Endometrial microvascular endothelial cells (primary cell): Measurements from ENCODE around the gene ECE1. TPM values are rescaled to one million over a fixed set of nuclear protein-coding genes. Genes with fewer than 3 reads are reported as not detected.

Source experiments
- in situ Hi-C: cut with HindIII; loops from 2 replicates; pipeline ENCODE4 v1.10.0; 2017; ENCODE audit warnings: low sequenced_read_pairs, low pct_unique_long_range_greater_than_20kb; ENCODE audit errors: inconsistent ontology term
- total RNA-seq: library from RNA; depleted of rRNA; stranded (reverse); fragments of >200 nt; gene quantifications from one replicate; pipeline ENCODE4 v1.2.3, GENCODE V29; 2015; ENCODE audit errors: inconsistent ontology term

The ECE1 gene
- total RNA-seq, 1 donor from 2014 or later, result 301 TPM

DNA sequence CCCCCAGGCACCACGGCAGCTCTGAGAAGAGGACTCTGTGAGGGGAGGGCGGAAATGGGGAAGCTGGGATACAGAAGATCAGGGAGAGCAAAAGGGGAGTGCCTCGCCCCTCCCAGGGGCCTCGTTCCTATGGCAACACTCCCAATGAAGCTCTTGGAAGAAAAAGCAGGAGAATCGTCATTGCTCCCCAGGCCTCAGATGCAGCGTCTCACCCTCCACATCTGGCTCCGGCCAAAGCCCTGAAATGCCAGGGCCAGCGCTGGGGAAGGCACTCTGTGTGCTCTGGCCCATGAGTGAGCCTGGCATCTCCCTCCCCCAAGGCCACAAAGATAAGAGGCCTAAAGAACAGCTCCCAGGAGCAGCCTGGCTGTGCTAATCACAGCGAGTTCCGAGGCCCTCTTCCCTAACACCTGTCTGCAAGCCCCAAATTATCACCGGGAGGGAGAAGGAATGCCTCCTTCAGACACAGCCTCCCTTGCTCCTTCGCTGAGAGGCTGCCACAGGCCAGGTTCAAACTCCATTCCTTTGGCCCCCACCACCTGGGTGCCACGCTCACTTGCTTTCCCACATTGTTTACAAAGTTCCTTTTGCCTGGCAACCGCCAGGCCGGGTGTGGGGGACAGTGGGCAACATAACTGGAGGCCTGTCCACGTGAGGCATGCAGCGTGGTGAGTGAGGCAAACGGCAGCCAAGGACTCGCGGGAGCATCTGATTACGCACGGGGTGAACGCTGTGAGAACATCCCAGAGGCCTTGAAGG, 27.8 kb downstream of the ECE1 start:
- in situ Hi-C loops, result loop anchor here (10.0 kb wide), 1 partner anchor 62 kb away; no protein-coding TSS in a partner anchor

GRCh38 chr1:21261551-21262292, 28.5 kb downstream of the ECE1 start:
- in situ Hi-C loops, result loop anchor here (10.0 kb wide), 1 partner anchor 63 kb away; no protein-coding TSS in a partner anchor

GRCh38 chr1:21260405-21261125, 29.7 kb downstream of the ECE1 start:
- in situ Hi-C loops, result loop anchor here (10.0 kb wide), 1 partner anchor 64 kb away; no protein-coding TSS in a partner anchor

- in situ Hi-C loops, result loop anchor here (10.0 kb wide), 1 partner anchor 65 kb away; no protein-coding TSS in a partner anchor
These were observed 30.8 kb downstream of the ECE1 start for GRCh38 chr1:21259316-21260076.

DNA sequence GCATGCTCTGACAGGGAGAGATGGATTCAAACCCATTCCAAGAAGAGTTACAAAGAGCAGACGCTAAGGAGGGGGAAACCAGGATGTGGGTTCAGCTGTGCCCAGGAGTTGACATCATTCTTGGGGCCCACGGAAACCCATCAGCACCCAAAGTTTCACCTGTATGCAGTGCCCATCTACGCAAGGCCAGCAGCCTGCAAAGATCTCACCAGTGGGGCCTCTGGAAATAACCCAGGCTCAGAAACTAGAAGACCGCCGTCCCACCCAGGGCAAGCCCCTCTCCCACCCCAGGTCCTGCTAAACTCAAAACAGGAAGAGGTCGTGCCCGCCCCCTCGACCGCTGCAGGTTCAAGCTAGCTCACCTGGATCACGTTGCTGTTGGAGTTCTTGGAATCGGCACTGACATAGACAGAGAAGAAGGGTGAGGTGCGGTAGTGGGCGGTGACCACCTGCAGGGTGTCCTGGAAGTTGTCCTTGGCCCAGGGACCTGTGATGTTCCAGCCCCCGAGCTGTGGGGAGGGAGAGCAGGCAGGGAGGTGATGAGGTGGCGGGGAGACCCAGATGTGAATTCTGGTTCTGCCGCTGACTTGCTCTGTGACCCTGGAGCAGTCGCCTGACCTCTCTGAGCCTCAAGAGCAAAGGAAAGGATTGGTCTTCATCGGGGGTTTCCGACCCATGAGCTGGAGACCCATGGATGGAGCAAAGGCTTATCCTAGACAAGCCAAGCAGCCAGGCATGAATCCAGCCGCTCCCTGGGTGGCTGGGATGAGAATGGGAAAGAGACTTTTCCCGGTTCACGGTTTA, 31.7 kb downstream of the ECE1 start:
- in situ Hi-C loops, result no loop called here

- in situ Hi-C loops, result no loop called here
These were observed 32.7 kb downstream of the ECE1 start for GRCh38 chr1:21257431-21258135.

GRCh38 chr1:21256776-21257175, 33.5 kb downstream of the ECE1 start:
- in situ Hi-C loops, result no loop called here

DNA sequence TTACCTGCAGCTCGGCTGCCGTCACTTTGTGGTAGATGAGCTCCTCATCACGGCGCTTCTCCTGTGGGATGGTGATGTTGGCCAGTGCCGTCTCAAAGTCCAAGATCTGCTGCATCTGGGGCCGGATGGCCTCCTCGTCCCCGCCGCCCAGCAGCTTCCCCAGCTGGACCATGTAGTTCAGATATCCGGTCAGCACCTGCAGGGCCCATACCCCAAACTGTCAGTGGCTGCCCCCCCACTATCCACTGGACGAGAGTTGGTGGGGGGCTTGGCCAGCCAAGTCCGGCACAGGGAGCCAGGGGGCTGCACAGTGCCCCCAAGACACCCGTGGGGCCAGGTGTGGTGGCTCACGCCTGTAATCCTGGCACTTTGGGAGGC, 34.3 kb downstream of the ECE1 start:
- in situ Hi-C loops, result no loop called here

DNA sequence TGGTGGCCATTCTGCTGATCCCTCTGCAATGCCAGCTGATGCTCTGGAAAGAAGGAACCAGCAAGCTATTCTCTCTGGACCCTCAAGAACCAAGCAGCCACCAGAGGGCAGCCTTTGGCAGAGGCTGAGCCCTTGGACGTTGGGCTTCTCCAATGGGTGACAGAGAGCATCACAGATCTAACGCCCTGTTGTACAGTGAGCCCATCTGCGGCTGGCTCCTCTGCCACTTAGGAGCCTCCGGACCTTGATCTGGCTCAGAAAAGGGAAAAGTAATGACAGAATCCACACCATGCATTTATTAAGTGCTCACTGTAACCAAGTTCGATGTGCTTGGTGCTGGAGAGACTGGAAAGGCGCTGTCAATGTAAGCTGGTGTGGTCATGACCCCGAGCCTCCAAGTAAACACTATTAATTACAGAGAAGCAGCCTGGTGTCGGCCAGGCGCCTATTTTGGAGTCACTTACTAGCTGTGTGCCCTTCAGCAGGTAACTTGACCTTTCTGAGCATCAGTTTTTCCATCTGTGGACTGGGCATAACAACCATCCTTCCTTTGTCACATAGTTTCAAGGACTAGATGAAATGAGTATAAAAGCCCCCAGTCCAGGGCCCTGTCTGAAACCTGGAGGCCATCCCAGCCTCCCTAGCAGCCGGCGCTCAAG, 34.9 kb downstream of the ECE1 start:
- in situ Hi-C loops, result no loop called here

DNA sequence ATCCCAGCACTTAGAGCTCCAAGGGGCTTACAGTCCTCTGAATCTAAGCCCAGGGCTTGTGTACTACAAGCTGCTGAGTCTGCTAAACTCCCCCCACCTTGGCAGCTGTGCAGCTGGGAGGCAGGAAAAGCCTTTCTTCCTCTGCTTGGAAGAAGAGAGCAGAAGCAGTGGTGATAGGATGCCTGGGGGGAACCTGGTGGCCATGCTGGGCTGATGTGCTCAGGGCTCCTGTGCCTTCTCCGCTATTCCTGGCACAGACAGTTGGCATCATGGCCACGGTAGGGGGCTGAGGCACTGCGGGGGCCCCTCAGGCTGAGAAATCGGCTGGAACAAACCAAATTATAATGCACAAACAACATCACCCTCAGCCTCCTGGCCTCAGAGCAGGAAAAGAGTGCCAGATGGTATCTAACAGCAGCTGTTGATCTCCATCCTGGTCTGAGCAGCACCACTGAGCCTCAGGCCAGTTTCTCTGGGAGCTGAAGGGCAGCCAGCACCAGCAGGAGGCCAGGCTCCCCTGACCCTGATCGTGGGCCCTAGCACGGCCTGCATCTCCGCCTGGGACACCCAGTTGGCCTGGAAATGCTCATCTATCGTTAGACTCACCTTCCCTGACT, 35.8 kb downstream of the ECE1 start:
- in situ Hi-C loops, result no loop called here

DNA sequence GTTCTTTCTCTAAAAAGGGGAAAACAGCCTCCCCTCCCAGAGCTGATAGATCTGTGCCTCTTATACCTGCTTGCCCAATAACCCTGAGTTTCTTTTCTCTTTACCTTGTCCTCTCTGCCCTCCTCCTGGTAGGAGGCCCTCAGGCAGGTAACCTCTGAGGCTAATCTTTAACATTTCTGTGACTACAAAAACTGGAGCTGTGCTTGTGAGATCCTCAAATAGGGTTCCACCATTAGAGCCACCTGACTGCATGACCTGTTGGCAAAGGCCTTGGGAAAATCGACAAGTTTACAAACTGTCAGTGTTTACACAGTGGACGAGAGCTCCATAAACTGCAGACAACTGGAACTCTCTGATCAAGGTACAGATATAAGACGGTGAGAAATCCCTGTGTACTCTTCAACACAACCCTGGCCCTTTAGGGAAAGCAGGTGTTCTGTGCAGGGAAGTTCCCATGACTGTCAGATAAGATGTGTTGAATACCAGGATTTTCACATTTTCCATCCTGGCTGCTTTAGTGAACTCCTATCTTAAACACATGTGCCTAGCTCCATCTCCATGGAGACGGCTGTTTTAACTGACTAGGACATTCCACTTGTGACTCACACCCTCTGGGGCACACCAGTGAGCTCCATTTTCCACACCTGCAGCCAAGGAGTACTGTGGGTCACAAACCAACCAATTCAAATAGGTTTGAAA, 38.3 kb downstream of the ECE1 start:
- in situ Hi-C loops, result no loop called here

DNA sequence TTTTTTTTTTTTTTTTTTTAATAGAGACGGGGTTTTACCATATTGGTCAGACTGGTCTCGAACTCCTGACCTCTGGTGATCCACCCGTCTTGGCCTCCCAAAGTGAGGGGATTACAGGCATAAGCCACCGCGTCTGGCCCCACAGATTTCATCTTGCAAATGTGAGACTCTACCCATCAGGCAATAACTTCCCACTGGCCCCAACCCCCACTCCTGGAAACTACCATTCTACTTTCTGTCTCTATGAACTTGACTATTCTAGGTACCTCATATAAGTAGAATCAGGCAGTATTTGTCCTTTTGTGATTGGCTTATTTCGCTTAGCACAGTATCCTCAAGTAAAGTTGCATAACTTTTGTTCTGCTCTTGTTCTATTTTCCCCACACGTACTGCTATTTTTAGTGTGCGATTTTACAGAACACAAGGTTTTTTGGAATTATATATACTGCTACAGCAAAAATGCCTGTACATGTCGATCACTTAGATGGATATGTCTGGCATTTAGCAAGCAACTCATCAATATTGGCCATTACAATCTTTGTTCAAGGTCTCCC, 40.2 kb downstream of the ECE1 start:
- in situ Hi-C loops, result loop anchor here (10.0 kb wide), 2 partner anchors 85 to 125 kb away; no protein-coding TSS in a partner anchor

DNA sequence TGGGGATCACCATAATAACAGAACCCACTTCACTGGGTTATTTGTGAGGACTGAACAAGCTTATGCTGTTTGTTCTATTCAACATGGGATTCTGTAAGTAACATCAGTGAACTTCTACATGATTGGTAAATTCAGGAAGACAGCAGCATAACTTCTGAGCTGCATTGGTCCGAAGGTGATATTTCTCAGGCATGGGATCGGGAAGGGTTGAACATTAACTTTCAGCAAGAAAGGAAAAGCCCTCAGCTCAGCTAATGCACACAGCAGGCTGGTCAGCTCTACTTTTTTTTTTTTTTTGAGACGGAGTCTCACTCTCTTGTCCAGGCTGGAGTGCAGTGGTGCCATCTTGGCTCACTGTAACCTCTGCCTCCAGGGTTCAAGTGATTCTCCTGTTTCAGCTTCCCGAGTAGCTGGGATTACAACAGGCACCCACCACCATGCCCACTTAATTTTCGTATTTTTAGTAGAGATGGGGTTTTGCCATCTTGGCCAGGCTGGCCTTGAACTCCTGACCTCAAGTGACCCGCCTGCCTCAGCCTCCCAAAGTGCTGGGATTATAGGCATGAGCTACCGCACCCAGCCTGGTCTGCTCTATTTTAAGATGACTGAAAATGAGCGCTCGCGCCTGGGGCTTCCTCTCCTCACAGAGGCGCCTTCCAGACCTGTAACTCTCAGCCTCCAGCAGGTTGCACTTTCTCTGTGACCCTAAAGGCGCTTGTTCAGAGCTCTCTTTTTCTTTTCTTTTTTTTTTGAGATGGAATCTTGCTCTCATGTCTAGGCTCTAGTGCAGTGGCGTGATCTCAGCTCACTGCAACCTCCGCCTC, 42.2 kb downstream of the ECE1 start:
- in situ Hi-C loops, result loop anchor here (10.0 kb wide), 2 partner anchors 87 to 127 kb away; no protein-coding TSS in a partner anchor

DNA sequence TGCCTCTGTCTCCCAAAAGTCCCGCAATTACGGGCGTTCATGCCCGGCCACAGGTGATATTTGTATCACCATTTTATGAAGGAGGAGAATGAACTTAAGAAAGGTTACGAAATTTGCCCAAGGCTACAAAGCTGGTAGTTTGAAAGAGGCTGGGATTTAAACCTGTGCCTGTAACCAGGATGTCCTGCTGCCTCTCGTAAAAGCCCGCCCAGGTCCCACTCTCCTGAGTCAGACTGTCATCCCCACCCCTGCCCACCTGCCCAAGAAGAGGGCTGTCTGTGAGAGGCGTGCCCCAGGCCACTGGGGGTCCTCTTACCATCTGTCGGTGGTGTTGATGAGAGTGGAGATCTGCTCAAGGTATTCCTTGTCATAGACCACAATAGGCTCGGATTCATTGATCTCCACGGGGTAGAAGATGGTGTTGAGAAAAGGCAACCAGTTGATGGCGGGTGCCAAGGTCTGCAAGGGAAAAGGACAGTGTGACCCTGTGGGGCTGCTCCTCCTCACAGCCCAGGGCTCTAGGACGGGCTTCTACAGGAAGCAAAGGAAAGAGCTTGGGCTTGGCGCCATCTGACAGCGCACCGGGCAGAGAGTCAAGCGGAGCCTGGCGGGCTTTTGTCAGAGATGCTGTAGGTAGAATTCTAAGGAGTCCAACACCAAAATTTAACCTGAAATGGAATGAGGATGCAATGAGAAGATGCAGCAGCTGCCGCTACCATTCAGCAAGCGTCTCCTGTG, 43.2 kb downstream of the ECE1 start:
- in situ Hi-C loops, result loop anchor here (10.0 kb wide), 2 partner anchors 88 to 128 kb away; no protein-coding TSS in a partner anchor
